ENCODE measurements around the gene ARHGAP18. TPM values are rescaled to one million over a fixed set of nuclear protein-coding genes. Genes with fewer than 3 reads are reported as not detected.

ARHGAP18 gene
- total RNA-seq, 1 donor from 2014 or later = 38.6 TPM

DNA sequence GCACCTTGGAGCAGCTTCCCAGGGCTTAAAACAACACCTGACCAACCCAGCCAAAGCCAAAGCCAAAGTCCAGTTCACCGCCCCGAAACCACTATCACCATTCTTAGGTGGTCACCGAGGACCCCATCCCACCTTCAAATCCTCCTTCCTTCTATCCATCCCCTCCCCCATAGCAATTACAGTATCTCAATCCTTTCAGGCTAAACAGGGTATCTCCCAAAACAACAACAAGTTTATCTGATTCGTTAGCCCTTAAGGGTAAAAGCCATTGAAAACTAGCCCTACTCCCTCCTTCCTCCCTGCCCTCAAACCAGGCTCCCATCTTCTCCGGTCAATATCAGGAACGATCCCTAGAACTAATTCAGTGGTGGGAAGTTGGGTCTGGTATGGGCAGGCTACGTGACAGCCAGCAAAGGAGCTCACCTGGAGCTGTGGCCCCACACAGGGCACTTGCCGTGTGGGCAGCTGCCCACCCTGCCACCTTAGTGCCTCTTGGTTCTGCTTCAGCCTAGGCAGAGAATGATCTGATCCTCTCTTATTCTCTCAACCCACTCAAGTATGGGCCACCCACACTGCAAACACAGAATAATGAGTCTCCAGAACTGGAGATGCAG lies 2.0 kb downstream of the ARHGAP18 start:
- TF ChIP-seq, protein P1, sequence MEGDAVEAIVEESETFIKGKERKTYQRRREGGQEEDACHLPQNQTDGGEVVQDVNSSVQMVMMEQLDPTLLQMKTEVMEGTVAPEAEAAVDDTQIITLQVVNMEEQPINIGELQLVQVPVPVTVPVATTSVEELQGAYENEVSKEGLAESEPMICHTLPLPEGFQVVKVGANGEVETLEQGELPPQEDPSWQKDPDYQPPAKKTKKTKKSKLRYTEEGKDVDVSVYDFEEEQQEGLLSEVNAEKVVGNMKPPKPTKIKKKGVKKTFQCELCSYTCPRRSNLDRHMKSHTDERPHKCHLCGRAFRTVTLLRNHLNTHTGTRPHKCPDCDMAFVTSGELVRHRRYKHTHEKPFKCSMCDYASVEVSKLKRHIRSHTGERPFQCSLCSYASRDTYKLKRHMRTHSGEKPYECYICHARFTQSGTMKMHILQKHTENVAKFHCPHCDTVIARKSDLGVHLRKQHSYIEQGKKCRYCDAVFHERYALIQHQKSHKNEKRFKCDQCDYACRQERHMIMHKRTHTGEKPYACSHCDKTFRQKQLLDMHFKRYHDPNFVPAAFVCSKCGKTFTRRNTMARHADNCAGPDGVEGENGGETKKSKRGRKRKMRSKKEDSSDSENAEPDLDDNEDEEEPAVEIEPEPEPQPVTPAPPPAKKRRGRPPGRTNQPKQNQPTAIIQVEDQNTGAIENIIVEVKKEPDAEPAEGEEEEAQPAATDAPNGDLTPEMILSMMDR (IDR thresholded peaks at IDR 0.05; ENCODE audit: insufficient read depth, low read depth, low read length) = no peak
- TF ChIP-seq EZH2 (IDR thresholded peaks at IDR 0.05; ENCODE audit: insufficient read depth, low read length) = no peak
- FAIRE-seq (no peak), DNase-seq (ENCODE audit: low read depth) (no peak)
- Histone ChIP-seq H3K27ac (ENCODE audit: low read depth, low read length) (no peak overlapping the region), H3K9ac (ENCODE audit: low read length) (peak overlapping the region; percentile 84), H3K27me3 (ENCODE audit: insufficient read depth, low read length) (no peaks in the 10 kb centered on the region), H4K20me1 (ENCODE audit: insufficient read depth, low read length) (peaks cover 6% of the 10 kb centered on the region), H3K36me3 (ENCODE audit: insufficient read depth, low read length) (no peaks in the 10 kb centered on the region), H3K9me3 (ENCODE audit: insufficient read depth, low read depth, low read length) (no peaks in the 10 kb centered on the region), H3K4me3 (ENCODE audit: insufficient read depth, low read depth, low read length) (peak overlapping the region; percentile 77), H3K4me2 (ENCODE audit: low read length) (peak overlapping the region; percentile 91), H3K79me2 (ENCODE audit: insufficient read depth, low read length) (peaks cover 68% of the 10 kb centered on the region), H2AFZ (ENCODE audit: low read depth, low read length) (no peak overlapping the region), H3K4me1 (ENCODE audit: insufficient read depth, low read length) (peaks cover 10% of the 10 kb centered on the region)
- Mint-ChIP-seq H3K4me3 (ENCODE audit: unreplicated experiment) (peak overlapping the region; percentile 99), H3K9me3 (ENCODE audit: unreplicated experiment) (no peaks in the 10 kb centered on the region), H3K27me3 (ENCODE audit: low read depth, unreplicated experiment) (no peaks in the 10 kb centered on the region), H3K4me1 (ENCODE audit: low read depth, unreplicated experiment) (peaks cover 22% of the 10 kb centered on the region), H3K27ac (ENCODE audit: unreplicated experiment) (peak overlapping the region; percentile 55), H3K36me3 (ENCODE audit: low read depth, unreplicated experiment) (peaks cover 4% of the 10 kb centered on the region)

DNA sequence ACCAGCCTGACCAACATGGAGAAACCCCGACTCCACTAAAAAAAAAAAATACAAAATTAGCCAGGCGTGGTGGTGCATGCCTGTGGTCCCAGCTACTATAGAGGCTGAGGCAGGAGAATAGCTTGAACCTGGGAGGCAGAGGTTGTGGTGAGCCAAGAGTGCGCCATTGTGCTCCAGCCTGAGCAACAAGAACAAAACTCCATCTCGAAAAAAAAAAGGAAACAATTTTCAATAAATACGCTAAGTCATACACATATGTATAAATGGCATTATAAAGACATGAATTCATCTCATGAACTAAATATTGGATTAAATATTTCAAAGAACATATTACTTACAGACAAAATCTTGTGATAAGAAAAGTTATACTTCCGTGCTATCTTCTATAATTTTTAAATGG lies 2.9 kb downstream of the ARHGAP18 start:
- H3K9me3 Mint-ChIP-seq (ENCODE audit: unreplicated experiment) = no peaks in the 10 kb centered on the region
- H2AFZ ChIP-seq (ENCODE audit: low read depth, low read length) = no peak overlapping the region
- no peak overlapping the region for H3K27ac Mint-ChIP-seq (ENCODE audit: unreplicated experiment)
- H4K20me1 ChIP-seq (ENCODE audit: insufficient read depth, low read length) = peaks cover 6% of the 10 kb centered on the region
- DNase-seq (ENCODE audit: low read depth) (no peak), FAIRE-seq (no peak)
- no peak overlapping the region for H3K27ac ChIP-seq (ENCODE audit: low read depth, low read length)
- peaks cover 27% of the 10 kb centered on the region for H3K4me1 Mint-ChIP-seq (ENCODE audit: low read depth, unreplicated experiment)
- H3K4me2 ChIP-seq (ENCODE audit: low read length) = no peak overlapping the region
- H3K4me3 Mint-ChIP-seq (ENCODE audit: unreplicated experiment) = peak overlapping the region; percentile 36
- H3K36me3 ChIP-seq (ENCODE audit: insufficient read depth, low read length) = no peaks in the 10 kb centered on the region
- TF ChIP-seq, protein P1 (IDR thresholded peaks at IDR 0.05; ENCODE audit: insufficient read depth, low read depth, low read length) = no peak
- no peak for TF ChIP-seq EZH2 (IDR thresholded peaks at IDR 0.05; ENCODE audit: insufficient read depth, low read length)
- H3K27me3 Mint-ChIP-seq (ENCODE audit: low read depth, unreplicated experiment) = no peaks in the 10 kb centered on the region
- no peak overlapping the region for H3K9ac ChIP-seq (ENCODE audit: low read length)
- H3K79me2 ChIP-seq (ENCODE audit: insufficient read depth, low read length) = peaks cover 77% of the 10 kb centered on the region
- no peak overlapping the region for H3K4me3 ChIP-seq (ENCODE audit: insufficient read depth, low read depth, low read length)
- peaks cover 15% of the 10 kb centered on the region for H3K4me1 ChIP-seq (ENCODE audit: insufficient read depth, low read length)
- peaks cover 9% of the 10 kb centered on the region for H3K36me3 Mint-ChIP-seq (ENCODE audit: low read depth, unreplicated experiment)
- no peaks in the 10 kb centered on the region for H3K9me3 ChIP-seq (ENCODE audit: insufficient read depth, low read depth, low read length)
- no peaks in the 10 kb centered on the region for H3K27me3 ChIP-seq (ENCODE audit: insufficient read depth, low read length)

DNA sequence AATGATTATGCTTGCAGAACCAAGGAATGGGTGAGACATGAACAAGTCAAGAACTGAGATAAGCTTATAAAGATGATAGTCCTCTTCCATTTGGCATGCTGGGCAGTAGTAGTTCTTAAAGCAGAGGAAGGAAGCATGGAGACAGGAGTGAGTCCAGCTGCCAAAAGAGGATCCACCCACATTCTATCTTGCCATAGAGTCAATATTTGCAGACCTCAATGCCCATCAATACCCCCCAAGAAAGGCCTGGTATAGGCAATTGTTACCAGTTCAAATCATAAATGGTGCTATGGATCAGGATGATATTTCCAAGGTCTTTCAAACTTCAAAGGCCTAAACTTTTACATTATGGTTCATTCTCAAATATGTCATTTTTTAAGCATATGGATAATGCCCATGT lies 4.8 kb downstream of the ARHGAP18 start:
- FAIRE-seq (no peak), DNase-seq (ENCODE audit: low read depth) (no peak)
- no peak overlapping the region for H3K4me3 Mint-ChIP-seq (ENCODE audit: unreplicated experiment)
- Histone ChIP-seq H3K4me3 (ENCODE audit: insufficient read depth, low read depth, low read length) (no peak overlapping the region), H3K4me2 (ENCODE audit: low read length) (no peak overlapping the region), H3K79me2 (ENCODE audit: insufficient read depth, low read length) (peaks cover 89% of the 10 kb centered on the region), H3K36me3 (ENCODE audit: insufficient read depth, low read length) (no peaks in the 10 kb centered on the region), H2AFZ (ENCODE audit: low read depth, low read length) (no peak overlapping the region), H3K27me3 (ENCODE audit: insufficient read depth, low read length) (no peaks in the 10 kb centered on the region), H3K9ac (ENCODE audit: low read length) (no peak overlapping the region), H3K27ac (ENCODE audit: low read depth, low read length) (no peak overlapping the region), H4K20me1 (ENCODE audit: insufficient read depth, low read length) (peaks cover 6% of the 10 kb centered on the region), H3K4me1 (ENCODE audit: insufficient read depth, low read length) (peaks cover 23% of the 10 kb centered on the region), H3K9me3 (ENCODE audit: insufficient read depth, low read depth, low read length) (no peaks in the 10 kb centered on the region)
- H3K27me3 Mint-ChIP-seq (ENCODE audit: low read depth, unreplicated experiment) = no peaks in the 10 kb centered on the region
- TF ChIP-seq, protein P1 (IDR thresholded peaks at IDR 0.05; ENCODE audit: insufficient read depth, low read depth, low read length) = no peak
- no peak for TF ChIP-seq EZH2 (IDR thresholded peaks at IDR 0.05; ENCODE audit: insufficient read depth, low read length)
- no peaks in the 10 kb centered on the region for H3K9me3 Mint-ChIP-seq (ENCODE audit: unreplicated experiment)
- peaks cover 13% of the 10 kb centered on the region for H3K36me3 Mint-ChIP-seq (ENCODE audit: low read depth, unreplicated experiment)
- H3K27ac Mint-ChIP-seq (ENCODE audit: unreplicated experiment) = no peak overlapping the region
- H3K4me1 Mint-ChIP-seq (ENCODE audit: low read depth, unreplicated experiment) = peaks cover 38% of the 10 kb centered on the region
